ENCODE measurements around the gene TTC28.

Gene TTC28

DNA sequence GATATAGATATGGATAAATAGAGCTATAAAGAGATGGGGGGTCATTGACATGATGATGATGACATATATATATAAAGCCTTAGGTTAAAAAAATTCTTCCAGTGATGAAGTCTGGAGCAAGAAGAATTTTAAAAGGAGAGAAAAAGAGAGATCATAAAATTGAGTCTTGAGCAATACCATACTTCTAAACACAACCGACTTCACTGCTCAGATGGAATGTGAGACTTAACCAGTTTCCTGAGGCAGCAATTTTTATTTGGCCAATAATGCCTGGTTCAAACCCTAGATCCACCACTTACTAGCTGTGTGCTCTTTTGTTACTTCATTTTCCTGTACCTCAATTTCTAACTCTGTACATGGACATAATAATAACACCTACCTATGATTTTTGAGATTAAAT is 229.5 kb downstream of the TTC28 start:
- Histone ChIP-seq H3K9ac (ENCODE audit: low read length) (no peak overlapping the region), H3K9me2 (replicated peaks; ENCODE audit: insufficient read depth, low read length) (no peaks in the 10 kb centered on the region), H3K27me3 (ENCODE audit: low read length) (no peaks in the 10 kb centered on the region), H4K20me1 (ENCODE audit: low read depth, low read length) (no peaks in the 10 kb centered on the region), H2AFZ (ENCODE audit: low read depth, low read length, severe bottlenecking) (no peak overlapping the region), H3K27ac (ENCODE audit: low read depth, low read length) (no peak overlapping the region), H3K4me2 (ENCODE audit: low read depth, low read length, poor library complexity, severe bottlenecking) (no peak overlapping the region), H3F3A (ENCODE audit: insufficient read depth) (no peaks in the 10 kb centered on the region), H3K36me3 (ENCODE audit: low read length) (no peaks in the 10 kb centered on the region), H3K9me3 (ENCODE audit: insufficient read depth, low read length) (no peaks in the 10 kb centered on the region), H3K79me2 (ENCODE audit: insufficient read depth, low read length) (no peaks in the 10 kb centered on the region), H3K4me3 (ENCODE audit: insufficient read depth, low read length, poor library complexity, severe bottlenecking) (no peak overlapping the region)
- TF ChIP-seq, protein P1, sequence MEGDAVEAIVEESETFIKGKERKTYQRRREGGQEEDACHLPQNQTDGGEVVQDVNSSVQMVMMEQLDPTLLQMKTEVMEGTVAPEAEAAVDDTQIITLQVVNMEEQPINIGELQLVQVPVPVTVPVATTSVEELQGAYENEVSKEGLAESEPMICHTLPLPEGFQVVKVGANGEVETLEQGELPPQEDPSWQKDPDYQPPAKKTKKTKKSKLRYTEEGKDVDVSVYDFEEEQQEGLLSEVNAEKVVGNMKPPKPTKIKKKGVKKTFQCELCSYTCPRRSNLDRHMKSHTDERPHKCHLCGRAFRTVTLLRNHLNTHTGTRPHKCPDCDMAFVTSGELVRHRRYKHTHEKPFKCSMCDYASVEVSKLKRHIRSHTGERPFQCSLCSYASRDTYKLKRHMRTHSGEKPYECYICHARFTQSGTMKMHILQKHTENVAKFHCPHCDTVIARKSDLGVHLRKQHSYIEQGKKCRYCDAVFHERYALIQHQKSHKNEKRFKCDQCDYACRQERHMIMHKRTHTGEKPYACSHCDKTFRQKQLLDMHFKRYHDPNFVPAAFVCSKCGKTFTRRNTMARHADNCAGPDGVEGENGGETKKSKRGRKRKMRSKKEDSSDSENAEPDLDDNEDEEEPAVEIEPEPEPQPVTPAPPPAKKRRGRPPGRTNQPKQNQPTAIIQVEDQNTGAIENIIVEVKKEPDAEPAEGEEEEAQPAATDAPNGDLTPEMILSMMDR (IDR thresholded peaks at IDR 0.05; ENCODE audit: insufficient read depth, low read length, poor library complexity, severe bottlenecking), result no peak
- no peak for TF ChIP-seq EZH2phosphoT487 (conservative IDR thresholded peaks at IDR 0.05; ENCODE audit: low read length)

DNA sequence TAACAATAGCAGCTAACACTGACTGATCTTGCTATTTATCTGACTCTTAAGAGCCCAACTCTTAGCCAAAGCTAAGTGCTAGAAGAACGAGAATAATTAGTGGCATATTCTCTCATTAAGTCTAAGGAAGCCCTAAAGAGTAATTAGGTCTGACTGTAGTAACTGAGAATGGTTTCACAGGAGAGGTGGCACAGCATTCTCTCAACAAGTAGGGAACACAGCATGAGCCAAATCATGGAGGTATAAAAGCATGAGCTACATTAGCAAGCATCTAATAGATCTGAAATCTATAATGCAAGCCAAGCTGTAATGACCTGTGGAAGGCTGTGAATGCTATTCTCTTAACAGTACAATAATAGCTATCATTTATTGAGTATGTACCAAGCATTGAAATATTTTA is 230.6 kb downstream of the TTC28 start:
- H3K9me3 ChIP-seq (ENCODE audit: insufficient read depth, low read length), result no peaks in the 10 kb centered on the region
- H4K20me1 ChIP-seq (ENCODE audit: low read depth, low read length), result no peaks in the 10 kb centered on the region
- no peaks in the 10 kb centered on the region for H3K9me2 ChIP-seq (replicated peaks; ENCODE audit: insufficient read depth, low read length)
- H3K4me3 ChIP-seq (ENCODE audit: insufficient read depth, low read length, poor library complexity, severe bottlenecking), result no peak overlapping the region
- H3K4me2 ChIP-seq (ENCODE audit: low read depth, low read length, poor library complexity, severe bottlenecking), result no peak overlapping the region
- H3K36me3 ChIP-seq (ENCODE audit: low read length), result no peaks in the 10 kb centered on the region
- H3K27me3 ChIP-seq (ENCODE audit: low read length), result no peaks in the 10 kb centered on the region
- no peak for TF ChIP-seq EZH2phosphoT487 (conservative IDR thresholded peaks at IDR 0.05; ENCODE audit: low read length)
- TF ChIP-seq, protein P1 (IDR thresholded peaks at IDR 0.05; ENCODE audit: insufficient read depth, low read length, poor library complexity, severe bottlenecking), result no peak
- no peak overlapping the region for H3K9ac ChIP-seq (ENCODE audit: low read length)
- H3K79me2 ChIP-seq (ENCODE audit: insufficient read depth, low read length), result no peaks in the 10 kb centered on the region
- no peak overlapping the region for H2AFZ ChIP-seq (ENCODE audit: low read depth, low read length, severe bottlenecking)
- H3F3A ChIP-seq (ENCODE audit: insufficient read depth), result no peaks in the 10 kb centered on the region
- H3K27ac ChIP-seq (ENCODE audit: low read depth, low read length), result no peak overlapping the region

DNA sequence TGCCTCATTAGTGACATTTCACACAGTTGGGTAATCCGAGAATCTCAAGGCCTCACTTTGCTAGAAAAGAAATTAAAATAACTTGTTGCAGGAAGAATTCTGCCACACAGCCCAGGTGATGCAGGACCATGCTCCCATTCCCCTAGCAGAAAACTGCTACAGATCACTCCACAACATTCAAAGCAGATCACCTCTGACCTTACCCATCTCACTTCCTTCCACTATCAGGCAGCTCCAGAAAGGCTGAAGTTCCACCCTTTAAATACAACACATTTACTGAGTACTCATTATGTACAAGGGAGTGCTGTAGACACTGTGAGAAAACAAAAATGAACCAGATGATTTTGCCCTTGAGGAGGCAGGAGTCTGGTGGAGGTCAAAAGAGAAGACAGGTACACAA is 231.0 kb downstream of the TTC28 start:
- H2AFZ ChIP-seq (ENCODE audit: low read depth, low read length, severe bottlenecking), result no peak overlapping the region
- no peaks in the 10 kb centered on the region for H3K36me3 ChIP-seq (ENCODE audit: low read length)
- H3K79me2 ChIP-seq (ENCODE audit: insufficient read depth, low read length), result no peaks in the 10 kb centered on the region
- no peak overlapping the region for H3K4me3 ChIP-seq (ENCODE audit: insufficient read depth, low read length, poor library complexity, severe bottlenecking)
- H3K9me2 ChIP-seq (replicated peaks; ENCODE audit: insufficient read depth, low read length), result no peaks in the 10 kb centered on the region
- no peak for TF ChIP-seq EZH2phosphoT487 (conservative IDR thresholded peaks at IDR 0.05; ENCODE audit: low read length)
- TF ChIP-seq, protein P1 (IDR thresholded peaks at IDR 0.05; ENCODE audit: insufficient read depth, low read length, poor library complexity, severe bottlenecking), result no peak
- H3K27ac ChIP-seq (ENCODE audit: low read depth, low read length), result no peak overlapping the region
- H3F3A ChIP-seq (ENCODE audit: insufficient read depth), result no peaks in the 10 kb centered on the region
- H3K9ac ChIP-seq (ENCODE audit: low read length), result no peak overlapping the region
- H4K20me1 ChIP-seq (ENCODE audit: low read depth, low read length), result no peaks in the 10 kb centered on the region
- no peaks in the 10 kb centered on the region for H3K27me3 ChIP-seq (ENCODE audit: low read length)
- H3K9me3 ChIP-seq (ENCODE audit: insufficient read depth, low read length), result no peaks in the 10 kb centered on the region
- no peak overlapping the region for H3K4me2 ChIP-seq (ENCODE audit: low read depth, low read length, poor library complexity, severe bottlenecking)

Measured in SU-DHL-6 (cell line).